HG03159 (cell line): Measurements from ENCODE around the gene LY6G6C.

Experiments
- ATAC-seq: cut with Tn5 transposase; IDR thresholded peaks from one replicate; pipeline ENCODE4 v1.9.1; 2021; ENCODE audit warnings: mild to moderate bottlenecking, moderate library complexity; ENCODE audit not compliant: unreplicated experiment

The LY6G6C gene

GRCh38 chr6:31721351-31722020 is at the start of gene LY6G6C:
LY6G6C (minus strand) TSS chr6:31721746; CDS start chr6:31721679, 67 bp downstream.
- no peak for ATAC-seq

GRCh38 chr6:31770860-31771259 is 49.3 kb upstream of the LY6G6C start:
- no peak for ATAC-seq

GRCh38 chr6:31769684-31770371 is 48.3 kb upstream of the LY6G6C start:
- no peak for ATAC-seq

GRCh38 chr6:31768363-31769257 is 47.1 kb upstream of the LY6G6C start:
- ATAC-seq: no peak

GRCh38 chr6:31767096-31767645 is 45.6 kb upstream of the LY6G6C start:
- ATAC-seq: no peak

- no peak for ATAC-seq
These were observed 44.6 kb upstream of the LY6G6C start for GRCh38 chr6:31765910-31766794.

- ATAC-seq: no peak
These were observed 44.0 kb upstream of the LY6G6C start for GRCh38 chr6:31765559-31765909.

GRCh38 chr6:31764198-31764597 is 42.7 kb upstream of the LY6G6C start:
- ATAC-seq: no peak

GRCh38 chr6:31763619-31763940 is 42.0 kb upstream of the LY6G6C start:
- no peak for ATAC-seq

- no peak for ATAC-seq
These were observed 41.5 kb upstream of the LY6G6C start for GRCh38 chr6:31762878-31763618.

- ATAC-seq: no peak
These were observed 40.8 kb upstream of the LY6G6C start, which contains the start of gene SAPCD1 for GRCh38 chr6:31762356-31762755. SAPCD1 (plus strand) TSS chr6:31762656; CDS start chr6:31763055, 399 bp downstream.

GRCh38 chr6:31761343-31761742 is 39.8 kb upstream of the LY6G6C start:
- ATAC-seq: no peak

GRCh38 chr6:31760790-31761189 is 39.2 kb upstream of the LY6G6C start:
- no peak for ATAC-seq

GRCh38 chr6:31758281-31758680 is 36.7 kb upstream of the LY6G6C start:
- ATAC-seq: no peak

GRCh38 chr6:31752739-31753319 is 31.3 kb upstream of the LY6G6C start:
- ATAC-seq: no peak

GRCh38 chr6:31750411-31751022 is 29.0 kb upstream of the LY6G6C start:
- no peak for ATAC-seq

- ATAC-seq: no peak
These were observed 27.9 kb upstream of the LY6G6C start for GRCh38 chr6:31749301-31750036.

GRCh38 chr6:31744422-31744821 is 22.9 kb upstream of the LY6G6C start:
- no peak for ATAC-seq
